Stimulated activated CD4-positive, alpha-beta T cell treated with anti-CD3 and anti-CD28 coated beads, Interleukin-12 subunit alpha, Interleukin-12 subunit beta, amount 100 ng/mL, for 24 hours (primary cell): ENCODE data around the gene AMIGO2.
"Not testable (repeated sequence)": the region's sequence is repeated elsewhere in the genome, so short reads cannot be mapped to it uniquely, and the experiment has no call there.

Source experiments
- DNase-seq, 2 experiments: peaks; one replicate each; pipeline ENCODE4 v3.0.0-alpha.2; 2020; ENCODE audit warnings: low read depth in 2 of 2

The AMIGO2 gene

DNA sequence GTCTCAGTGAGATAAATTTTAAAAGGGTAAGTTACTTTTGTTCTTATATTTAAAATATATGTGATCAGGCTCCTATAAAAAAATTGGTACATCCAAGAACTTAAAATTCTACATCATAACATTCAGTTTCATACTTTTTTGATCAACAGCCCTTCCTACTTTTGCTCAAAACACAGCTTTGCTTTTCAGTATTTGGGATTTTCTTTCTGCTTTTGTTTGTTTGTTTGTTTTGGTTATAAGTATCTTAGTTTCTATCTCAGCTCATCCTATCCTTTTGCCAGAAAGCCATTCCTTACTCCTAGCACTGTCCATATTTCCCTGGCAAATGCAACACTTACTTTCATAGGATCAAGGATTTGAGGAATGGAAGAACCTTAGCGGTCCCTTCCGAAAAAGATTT lies 5.0 kb downstream of the AMIGO2 start:
- no peak for DNase-seq

DNA sequence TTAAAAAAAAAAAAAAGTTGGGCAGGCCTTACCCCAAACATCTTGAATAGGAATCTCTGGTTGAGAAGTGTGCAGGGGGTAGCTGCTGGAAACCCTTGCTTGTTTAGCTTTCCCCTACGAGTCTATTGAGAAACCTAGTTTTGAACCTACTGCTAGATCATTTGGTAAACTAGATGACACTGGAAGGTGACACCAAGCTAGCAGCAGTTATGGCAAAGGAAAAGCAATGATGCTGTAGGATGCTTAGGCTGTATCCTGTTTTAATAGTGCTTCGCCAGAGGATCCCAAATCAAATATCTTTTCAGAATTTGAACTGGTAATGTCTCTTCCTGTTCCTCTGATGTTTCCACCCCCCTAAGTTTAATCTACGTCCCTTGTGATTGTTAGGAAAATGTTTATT lies 5.8 kb downstream of the AMIGO2 start:
- DNase-seq = no peak

DNA sequence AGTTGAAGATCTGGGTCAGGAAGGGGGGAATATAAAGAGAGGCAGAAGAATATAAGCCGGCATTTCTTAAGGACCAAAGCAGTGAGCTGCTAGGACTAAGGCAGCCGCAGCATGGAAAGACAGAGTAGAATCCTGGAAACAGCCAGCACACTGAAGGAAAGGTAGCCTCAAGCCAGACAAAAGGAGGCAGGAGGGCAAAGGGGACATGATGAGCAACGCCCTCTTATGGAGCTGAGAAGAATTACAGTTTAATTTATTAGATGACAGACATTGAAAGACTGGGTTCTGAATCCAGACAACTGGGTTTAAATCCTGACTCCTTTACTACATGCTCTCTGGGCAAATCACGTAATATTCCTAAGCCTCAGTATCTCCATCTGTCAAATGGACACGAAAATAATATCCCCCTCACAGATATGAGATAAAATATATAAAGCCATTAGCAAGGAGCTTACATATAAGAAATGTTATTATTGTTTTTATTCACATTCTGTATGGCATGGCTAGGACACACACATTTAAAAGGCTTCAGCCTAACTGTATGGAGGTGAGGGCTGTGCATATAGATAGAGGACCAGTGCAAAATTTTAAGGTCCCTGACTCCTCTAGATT lies 8.4 kb downstream of the AMIGO2 start:
- DNase-seq = no peak

DNA sequence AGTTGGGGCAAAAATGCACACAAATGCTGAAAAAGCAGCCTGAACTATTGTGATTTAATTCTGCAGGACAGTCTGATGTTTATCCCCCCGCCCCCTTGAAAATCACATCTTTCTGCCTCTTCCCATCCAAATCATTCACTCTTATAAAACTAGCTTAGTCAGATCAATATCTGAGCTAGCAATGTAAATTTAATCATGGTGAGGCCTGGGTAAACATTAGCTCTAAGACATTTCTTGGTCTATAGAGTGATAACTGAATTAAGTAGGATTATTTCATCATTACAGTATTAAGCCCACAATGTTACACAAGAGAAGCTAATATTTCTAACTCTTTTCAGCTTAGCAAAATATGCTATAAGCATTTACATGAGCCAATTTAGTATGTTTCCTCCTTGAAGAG lies 9.4 kb downstream of the AMIGO2 start:
- DNase-seq = no peak

DNA sequence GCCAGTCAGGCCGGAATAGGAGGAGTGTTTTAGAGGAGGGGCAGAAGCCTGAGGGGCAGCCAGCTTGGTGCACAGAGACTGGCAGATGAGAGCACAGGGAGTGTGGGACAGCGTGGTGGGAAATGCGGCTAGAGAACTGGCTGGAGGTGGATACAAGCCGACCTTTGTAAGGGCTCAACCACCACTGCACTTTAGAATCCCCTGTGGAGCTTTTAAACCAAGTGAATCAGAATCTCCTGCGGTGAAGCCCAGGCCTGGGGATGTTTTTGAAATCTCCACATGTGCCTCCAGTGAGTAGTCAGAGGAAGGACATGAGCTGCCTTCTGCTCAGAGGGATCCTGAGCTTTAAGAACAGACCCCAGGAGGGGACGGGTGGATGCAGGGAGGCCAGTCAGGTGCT lies 11.2 kb downstream of the AMIGO2 start:
- DNase-seq = no peak

DNA sequence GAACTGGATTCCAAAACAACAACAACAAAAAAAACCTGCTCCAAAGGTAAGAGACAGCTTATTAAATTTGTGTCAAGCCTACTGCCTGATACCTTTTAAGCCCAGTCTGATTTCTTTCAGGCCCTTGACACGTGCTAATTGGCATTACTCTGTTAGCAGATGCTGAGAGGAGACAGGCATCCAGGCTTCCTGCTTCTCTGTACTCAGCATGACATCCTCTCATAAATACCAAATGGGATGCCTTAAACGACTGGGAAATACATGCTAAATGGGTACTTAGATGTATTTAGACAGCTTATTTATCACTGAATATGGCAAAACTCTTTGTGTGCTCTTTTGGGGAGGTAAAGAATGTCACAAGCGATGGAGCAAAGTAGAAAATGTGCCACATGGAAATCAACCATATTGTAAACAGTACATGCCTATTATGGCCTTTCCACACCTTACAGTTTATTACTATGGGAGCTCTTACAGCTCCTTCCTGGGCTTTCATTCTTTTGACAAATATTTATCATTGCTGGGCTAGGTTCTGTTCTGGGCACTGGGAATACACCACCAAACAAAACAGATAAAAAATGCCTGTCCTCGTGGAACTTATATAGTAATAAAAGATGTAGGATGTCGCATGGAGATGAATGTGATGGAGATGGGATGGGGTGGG lies 11.9 kb downstream of the AMIGO2 start:
- no peak for DNase-seq

DNA sequence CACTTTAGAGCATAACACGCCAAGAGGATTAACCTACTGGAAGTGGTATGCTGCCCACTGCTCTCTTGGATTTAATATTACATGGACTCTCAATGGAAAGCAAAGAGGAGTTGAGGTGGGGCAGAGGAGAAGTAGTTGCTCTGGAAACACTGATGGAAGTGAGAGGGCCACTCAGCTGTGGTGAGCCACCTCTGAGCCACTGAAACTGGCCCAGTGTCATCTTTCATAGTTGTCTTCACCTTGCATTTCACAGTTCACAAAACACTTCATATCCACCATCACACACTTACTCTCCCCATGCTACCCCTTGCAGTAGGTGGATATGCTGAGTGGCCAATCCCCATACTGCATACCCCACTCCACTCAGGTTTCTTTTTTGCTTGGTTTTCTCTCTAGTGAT lies 12.6 kb downstream of the AMIGO2 start:
- DNase-seq = no peak

DNA sequence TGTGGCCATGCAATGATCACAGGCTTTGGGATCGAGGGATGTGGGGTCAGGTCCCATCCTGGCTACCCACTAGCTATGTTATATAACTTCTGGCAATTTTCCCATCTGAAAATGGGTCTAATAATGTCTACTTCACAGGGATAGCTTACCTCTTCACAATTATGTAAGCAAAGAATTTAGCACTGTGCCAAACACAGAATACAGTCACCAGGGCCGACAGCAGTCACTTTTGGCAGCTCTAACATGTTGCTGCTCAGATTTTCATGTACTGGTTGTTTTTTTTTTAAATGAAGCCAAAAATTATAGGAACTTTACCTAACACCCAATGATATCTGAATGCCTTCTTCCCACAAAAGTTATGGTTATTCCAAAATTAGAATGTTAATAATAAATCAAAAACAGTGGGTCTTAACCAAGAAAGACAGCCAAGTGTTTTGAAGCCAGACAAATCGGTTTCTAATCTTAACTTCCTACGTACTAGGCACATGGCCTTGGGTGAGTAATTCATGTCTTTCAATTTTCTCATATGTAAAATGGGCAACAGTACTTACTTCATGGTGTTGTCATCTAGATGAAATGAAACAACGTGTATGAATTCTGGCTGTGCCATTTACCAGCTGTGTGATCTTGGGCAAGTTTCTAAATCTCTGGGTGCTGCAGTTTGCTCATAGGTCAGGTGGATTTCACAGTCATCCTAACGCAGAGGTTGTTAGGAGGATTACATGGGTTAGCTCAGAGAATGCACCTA lies 13.3 kb downstream of the AMIGO2 start:
- DNase-seq = no peak

DNA sequence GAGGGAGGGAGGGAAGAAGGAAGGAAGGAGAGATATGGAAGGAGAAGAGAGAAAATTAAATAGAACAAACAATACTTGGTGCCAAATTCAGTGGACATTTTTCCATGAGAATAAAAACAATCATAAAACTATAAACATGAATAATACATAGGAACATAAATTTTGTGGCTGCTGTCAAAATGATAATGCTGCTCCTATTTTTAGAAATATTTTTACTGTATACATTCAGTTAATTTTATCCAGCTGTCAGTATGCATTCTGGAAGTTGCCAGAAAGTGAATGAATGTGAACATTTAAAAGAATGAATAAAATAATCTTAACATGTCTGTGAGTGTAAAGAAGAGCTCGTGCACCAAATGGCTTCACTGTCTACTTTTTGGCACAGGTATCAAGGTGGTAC lies 14.2 kb downstream of the AMIGO2 start:
- no peak for DNase-seq

DNA sequence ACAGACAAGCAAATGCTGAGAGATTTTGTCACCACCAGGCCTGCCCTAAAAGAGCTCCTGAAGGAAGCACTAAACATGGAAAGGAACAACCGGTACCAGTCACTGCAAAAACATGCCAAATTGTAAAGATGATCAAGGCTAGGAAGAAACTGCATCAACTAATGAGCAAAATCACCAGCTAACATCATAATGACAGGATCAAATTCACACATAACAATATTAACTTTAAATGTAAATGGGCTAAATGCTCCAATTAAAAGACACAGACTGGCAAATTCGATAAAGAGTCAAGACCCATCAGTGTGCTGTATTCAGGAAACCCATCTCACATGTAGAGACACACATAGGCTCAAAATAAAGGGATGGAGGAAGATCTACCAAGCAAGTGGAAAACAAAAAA lies 21.1 kb downstream of the AMIGO2 start:
- DNase-seq = not testable (repeated sequence)

DNA sequence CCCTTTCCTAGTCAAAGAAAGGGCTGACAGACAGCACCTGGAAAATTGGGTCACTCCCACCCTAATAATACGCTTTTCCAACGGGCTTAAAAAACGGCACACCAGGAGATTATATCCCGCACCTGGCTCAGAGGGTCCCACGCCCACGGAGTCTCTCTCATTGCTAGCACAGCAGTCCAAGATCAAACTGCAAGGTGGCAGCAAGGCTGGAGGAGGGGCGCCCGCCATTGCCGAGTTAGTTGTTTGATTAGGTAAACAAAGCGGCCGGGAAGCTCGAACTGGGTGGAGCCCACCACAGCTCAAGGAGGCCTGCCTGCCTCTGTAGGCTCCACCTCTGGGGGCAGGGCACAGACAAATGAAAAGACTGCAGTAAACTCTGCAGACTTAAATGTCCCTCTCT lies 22.8 kb downstream of the AMIGO2 start:
- DNase-seq = not testable (repeated sequence)

DNA sequence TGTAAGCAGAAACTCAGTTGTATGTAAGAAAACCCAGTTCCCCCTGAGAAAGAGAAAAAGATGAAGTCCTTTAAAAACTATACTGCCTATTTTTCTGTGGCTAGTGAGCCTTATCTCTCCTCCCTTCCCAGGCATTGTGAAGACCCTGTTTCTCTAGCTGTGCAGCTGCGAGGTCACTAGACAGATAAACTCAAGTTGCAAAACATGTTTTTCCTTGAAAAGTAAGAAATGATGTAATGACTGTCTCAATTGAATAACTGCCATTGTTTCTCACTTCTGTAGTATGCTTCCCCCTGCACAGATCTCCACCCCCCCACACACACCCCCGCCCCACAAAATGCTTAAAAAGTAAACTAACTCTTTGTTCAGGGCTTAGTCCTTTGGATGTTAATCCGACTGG lies 23.9 kb downstream of the AMIGO2 start:
- DNase-seq = not testable (repeated sequence)

DNA sequence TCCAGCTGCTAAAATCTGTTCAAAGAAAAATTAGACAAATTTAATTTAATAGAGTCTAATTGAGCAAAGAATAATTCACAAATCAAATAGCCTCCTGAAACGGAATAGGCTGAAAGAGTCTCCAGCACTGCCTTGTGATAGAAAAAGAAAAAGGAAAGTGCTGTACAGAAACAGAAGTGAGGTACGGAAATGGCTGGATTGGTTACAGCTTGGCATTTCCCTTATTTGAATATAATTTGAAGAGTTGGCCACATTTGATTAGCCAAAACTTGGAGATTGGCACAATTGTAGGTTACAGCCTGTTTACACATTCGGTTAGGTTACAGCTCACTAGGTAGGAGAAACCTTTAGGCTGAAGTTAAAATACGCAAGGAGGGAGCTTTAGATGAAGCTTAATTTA lies 25.1 kb downstream of the AMIGO2 start:
- no peak for DNase-seq

DNA sequence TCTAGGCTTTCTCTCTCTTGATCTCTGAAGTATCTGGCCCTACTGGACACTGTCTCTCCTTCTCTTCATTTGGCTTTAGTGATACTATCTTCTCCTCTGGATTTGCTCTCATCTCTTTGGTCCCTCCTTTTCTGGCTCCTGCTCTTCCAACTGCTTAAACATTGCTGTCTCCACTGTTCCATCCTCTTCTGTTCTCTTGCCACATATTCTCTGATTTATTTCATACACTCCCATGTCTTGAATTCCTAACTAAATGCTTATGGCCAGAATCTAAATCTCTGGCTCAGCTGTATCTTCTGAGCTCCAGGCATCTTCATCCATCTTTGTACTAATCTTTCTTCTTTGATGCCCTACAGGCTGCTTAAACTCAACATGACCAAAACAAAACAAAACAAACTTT lies 25.8 kb downstream of the AMIGO2 start:
- no peak for DNase-seq

DNA sequence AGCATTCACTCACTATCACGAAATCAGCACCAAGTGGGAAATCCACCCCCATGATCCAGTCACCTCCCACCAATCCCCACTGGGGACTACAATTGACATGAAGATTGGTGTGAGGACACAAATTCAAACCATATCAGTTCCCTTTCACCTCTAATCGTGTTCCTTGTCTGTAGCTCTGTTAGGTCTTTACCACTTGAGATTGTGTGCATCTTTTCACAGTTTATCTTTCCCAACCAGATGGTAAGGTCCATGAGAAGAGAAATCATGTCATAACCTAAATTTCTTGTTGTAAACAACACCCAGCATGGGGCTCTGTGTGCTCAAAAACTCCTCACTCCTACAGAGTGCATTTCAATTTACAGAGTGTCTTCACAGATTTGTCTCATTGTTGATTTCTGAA lies 27.5 kb downstream of the AMIGO2 start:
- no peak for DNase-seq

DNA sequence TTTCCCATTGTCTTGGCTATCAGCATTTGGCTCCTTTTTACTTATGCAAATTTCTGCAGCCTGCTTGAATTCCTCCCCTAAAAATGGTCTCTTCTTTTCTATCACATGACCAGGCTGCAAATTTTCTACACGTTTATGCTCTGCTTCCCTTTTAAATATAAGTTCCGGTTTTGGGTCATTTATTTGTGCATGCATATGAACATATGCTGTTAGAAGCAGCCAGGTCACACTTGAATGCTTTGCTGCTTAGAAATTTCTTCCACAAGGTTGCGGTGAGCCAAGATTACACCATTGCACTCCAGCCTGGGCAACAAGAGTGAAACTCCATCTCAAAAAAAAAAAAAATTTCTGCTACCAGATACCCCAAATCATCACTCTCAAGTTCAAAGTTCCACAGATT lies 28.5 kb downstream of the AMIGO2 start:
- not testable (repeated sequence) for DNase-seq

DNA sequence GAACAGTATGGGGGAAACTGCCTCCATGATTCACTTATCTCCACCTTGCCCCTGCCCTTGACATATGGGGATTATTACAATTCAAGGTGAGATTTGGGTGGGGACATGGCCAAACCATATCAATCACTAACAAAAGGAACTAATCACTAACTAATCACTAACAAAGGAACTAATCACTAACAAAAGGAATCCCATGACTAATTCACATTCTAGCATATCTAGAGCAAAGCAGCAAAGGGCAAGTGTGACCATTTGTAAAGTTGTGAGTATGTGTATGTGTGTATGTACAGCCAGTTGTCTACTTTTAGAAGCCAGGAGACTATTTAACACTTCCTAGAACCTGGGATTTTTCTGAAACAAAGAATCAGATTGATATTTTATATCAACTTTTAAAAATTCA lies 31.2 kb downstream of the AMIGO2 start:
- DNase-seq = no peak

DNA sequence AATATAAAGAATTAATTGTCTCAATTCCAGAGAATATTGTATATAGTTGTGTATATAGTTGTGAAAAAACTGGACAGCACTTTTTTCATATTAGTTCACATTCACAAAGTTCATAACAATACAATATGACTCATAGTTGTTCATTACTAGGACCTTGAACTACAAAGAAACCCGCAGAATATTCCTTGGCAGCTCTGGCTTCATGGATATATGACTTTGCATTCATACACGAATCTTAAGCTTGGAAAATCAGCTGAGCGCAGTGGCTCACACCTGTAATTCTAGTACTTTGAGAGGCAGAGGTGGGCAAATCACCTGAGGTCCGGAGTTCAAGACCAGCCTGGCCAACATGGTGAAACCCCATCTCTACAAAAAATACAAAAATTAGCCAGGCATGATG lies 38.4 kb downstream of the AMIGO2 start:
- DNase-seq = no peak

DNA sequence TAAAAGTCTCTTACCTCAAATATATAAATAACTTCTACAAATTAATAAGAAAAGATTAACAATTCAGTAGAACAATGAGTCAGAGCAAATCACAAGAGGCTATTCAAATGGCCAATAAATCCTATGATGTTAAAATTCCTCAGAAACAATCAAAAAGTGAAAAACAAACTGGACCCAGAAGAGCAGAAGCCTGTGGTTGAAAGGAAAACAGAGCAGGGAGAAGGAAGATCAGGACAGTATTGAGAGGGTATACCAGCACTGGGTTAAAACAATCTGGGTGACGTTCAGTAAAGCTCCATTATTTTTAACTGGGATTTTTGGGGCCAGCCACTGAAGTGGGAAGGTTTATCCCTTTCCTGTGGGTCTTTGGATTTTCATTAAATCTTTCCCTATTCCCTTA lies 40.0 kb downstream of the AMIGO2 start:
- no peak for DNase-seq

DNA sequence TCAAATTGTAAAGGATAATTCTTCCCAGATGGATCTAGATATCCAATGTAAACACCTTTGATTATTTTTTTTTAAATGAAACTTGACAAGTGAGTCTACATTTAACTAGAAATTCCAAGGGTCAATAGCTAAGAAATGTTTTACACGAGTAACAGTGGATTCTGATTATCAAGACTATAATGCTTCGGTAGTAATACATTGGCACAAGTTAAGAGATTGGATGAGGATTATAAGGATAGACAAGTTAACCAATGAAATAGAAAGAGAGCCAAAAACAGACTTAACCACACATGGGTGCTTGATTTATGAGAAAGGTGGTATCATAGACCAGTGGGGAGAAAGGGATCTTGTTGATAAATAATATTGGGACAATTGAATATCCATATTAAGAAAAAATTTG lies 40.7 kb downstream of the AMIGO2 start:
- no peak for DNase-seq

DNA sequence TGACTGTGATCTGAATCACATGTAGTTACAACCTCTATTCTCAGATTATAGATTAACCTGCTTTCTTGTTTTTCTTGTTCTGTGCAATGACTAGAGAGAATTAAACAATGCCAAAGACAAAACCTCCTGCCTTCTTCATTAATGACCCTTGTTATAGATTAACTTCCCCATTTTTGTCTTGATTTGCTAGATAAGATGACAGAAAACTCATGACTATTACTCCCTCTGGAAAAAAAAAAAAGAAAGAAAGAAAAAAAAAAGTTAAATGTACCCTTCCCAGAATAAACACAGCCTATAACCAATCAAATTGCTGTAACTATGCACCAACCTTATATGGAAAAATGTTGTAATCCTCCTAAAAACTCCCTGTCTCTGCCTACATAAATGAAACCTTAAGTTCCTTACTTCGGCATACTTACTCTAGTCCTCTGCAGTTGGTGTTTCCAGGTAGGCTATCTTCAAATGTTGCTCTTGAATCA lies 41.5 kb downstream of the AMIGO2 start:
- DNase-seq = no peak

DNA sequence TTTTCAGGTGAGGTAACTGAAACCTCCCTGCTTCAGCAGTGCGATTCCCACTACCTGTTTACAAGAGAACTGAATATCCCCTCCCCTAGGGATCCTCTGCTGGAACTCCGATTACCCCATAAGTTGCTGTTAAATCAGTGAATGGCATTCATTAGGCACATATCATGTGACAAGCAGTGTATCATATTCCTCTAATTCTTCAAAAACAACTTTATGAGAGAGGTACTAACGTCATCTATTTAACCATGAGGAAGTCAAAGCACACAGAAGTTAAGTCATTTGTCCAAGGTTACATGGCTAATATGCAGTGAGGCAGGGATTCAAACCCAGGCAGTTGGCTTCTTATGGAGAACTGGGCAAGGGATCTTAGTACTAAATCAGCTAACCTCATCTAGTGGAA lies 44.3 kb downstream of the AMIGO2 start:
- no peak for DNase-seq

DNA sequence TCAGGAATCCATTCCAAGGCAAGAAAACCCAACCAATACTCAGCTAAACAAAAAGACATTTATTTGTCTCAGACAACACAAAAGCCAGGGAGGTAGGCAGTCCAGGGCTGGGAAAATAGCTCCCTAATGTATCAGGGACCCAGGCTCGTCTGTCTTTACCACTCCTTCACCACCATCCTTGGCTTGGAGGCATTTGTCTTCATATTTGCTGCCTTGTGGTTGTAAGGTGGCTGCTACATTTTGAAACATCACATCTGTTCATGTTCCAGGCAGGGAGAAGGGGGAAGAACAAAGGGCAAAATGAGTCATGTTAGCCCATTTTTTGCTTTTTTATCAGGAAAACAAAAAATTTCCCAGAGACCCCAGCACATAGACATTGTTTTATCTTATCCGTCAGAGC lies 45.1 kb downstream of the AMIGO2 start:
- DNase-seq = no peak
